ENCODE data around the gene DNAH10. TPM values are rescaled to one million over a fixed set of nuclear protein-coding genes. Genes with fewer than 3 reads are reported as not detected.
"Not testable (repeated sequence)": the region's sequence is repeated elsewhere in the genome, so short reads cannot be mapped to it uniquely, and the experiment has no call there.

The DNAH10 gene
- total RNA-seq, 1 donor from 2014 or later = 0.04 TPM

DNA sequence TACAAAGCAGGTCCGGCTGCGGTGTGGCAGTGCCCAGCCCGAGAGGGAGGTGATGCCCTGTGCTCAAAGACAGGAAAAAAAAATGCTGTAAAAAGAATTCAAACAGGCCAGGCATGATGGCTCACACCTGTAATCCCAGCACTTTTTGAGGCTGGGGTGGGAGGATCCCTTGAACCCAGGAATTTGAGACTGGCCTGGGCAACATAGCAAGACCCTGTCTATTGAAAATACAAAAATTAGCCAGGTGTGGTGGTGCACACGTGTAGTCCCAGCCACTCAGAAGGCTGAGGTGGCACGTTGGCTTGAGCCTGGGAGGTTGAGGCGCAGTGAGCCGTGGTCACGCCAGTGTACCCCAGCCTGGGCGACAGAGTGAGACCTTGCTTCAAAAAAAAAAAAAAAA is 26.4 kb downstream of the DNAH10 start:
- no peak for TF ChIP-seq CTCF (IDR thresholded peaks at IDR 0.05; ENCODE audit: insufficient read depth, low read length, poor library complexity, severe bottlenecking)
- Histone ChIP-seq H3K27me3 (ENCODE audit: control insufficient read depth, insufficient read depth, low read length) (no peaks in the 10 kb centered on the region), H3K4me3 (ENCODE audit: low read depth, low read length) (no peak overlapping the region), H3K36me3 (ENCODE audit: control insufficient read depth, insufficient read depth, low read length) (no peaks in the 10 kb centered on the region)
- DNase-seq (ENCODE audit: low read depth) = no peak

DNA sequence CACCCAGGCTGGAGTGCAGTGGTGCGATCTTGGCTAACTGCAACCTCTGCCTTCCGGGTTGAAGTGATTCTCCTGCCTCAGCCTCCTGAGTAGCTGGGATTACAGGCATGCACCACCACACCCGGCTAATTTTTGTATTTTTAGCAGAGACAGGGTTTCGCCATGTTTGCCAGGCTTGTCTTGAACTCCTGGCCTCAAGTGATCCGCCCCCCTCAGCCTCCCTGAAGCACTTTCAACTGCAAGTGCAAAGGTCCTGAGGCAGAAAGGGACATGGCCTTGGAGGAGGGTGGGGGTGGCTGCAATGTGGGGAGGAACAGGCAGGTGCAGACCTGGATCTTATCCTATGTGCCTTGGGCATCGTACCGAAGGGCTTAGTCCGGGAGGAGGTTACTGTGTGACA is 27.3 kb downstream of the DNAH10 start:
- H3K4me3 ChIP-seq (ENCODE audit: low read depth, low read length); H3K36me3 ChIP-seq (ENCODE audit: control insufficient read depth, insufficient read depth, low read length); H3K27me3 ChIP-seq (ENCODE audit: control insufficient read depth, insufficient read depth, low read length); DNase-seq (ENCODE audit: low read depth): not testable (repeated sequence)

DNA sequence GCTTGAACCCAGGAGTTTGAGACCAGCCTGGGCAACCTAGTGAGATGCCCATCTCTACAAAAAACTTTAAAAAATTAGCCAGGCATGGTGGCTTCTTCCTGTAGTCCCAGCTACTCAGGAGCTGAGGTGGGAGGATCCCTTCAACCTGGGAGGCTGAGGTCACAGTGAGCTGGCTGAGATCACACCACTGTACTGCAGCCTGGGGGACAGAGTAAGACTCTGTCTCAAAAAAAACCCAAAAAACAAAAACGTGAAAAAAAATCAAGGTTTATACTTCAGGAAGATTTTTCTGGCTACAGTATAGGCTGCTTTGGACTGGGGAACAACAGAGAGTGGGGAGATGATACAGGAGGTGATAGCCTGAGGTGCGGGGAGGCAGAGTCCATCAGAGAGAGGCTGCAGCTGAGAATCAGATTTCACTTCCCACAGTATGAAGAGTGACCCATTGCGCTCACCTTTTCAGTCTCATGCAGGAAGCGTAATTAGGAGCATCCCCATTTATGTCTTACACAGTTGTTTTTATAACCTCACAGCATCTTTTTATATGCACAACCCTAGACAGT is 28.9 kb downstream of the DNAH10 start:
- H3K27me3 ChIP-seq (ENCODE audit: control insufficient read depth, insufficient read depth, low read length) = no peaks in the 10 kb centered on the region
- H3K4me3 ChIP-seq (ENCODE audit: low read depth, low read length) = no peak overlapping the region
- DNase-seq (ENCODE audit: low read depth) = no peak
- TF ChIP-seq CTCF (IDR thresholded peaks at IDR 0.05; ENCODE audit: insufficient read depth, low read length, poor library complexity, severe bottlenecking) = no peak
- no peaks in the 10 kb centered on the region for H3K36me3 ChIP-seq (ENCODE audit: control insufficient read depth, insufficient read depth, low read length)

- H3K4me3 ChIP-seq (ENCODE audit: low read depth, low read length) = no peak overlapping the region
- no peaks in the 10 kb centered on the region for H3K36me3 ChIP-seq (ENCODE audit: control insufficient read depth, insufficient read depth, low read length)
- TF ChIP-seq CTCF (IDR thresholded peaks at IDR 0.05; ENCODE audit: insufficient read depth, low read length, poor library complexity, severe bottlenecking) = no peak
- no peaks in the 10 kb centered on the region for H3K27me3 ChIP-seq (ENCODE audit: control insufficient read depth, insufficient read depth, low read length)
- DNase-seq (ENCODE audit: low read depth) = no peak
Observed at GRCh38 chr12:123794027-123794426, 31.9 kb downstream of the DNAH10 start.

GRCh38 chr12:123798518-123798917 is 36.4 kb downstream of the DNAH10 start:
- no peaks in the 10 kb centered on the region for H3K27me3 ChIP-seq (ENCODE audit: control insufficient read depth, insufficient read depth, low read length)
- no peak for TF ChIP-seq CTCF (IDR thresholded peaks at IDR 0.05; ENCODE audit: insufficient read depth, low read length, poor library complexity, severe bottlenecking)

GRCh38 chr12:123799227-123799626 is 37.1 kb downstream of the DNAH10 start:
- H3K36me3 ChIP-seq (ENCODE audit: control insufficient read depth, insufficient read depth, low read length) = no peaks in the 10 kb centered on the region
- DNase-seq (ENCODE audit: low read depth) = no peak
- no peak for TF ChIP-seq CTCF (IDR thresholded peaks at IDR 0.05; ENCODE audit: insufficient read depth, low read length, poor library complexity, severe bottlenecking)

More at GRCh38 chr12:123798518-123798917, 36.4 kb downstream of the DNAH10 start:
- Histone ChIP-seq H3K36me3 (ENCODE audit: control insufficient read depth, insufficient read depth, low read length) (no peaks in the 10 kb centered on the region), H3K4me3 (ENCODE audit: low read depth, low read length) (no peak overlapping the region)
- DNase-seq (ENCODE audit: low read depth) = no peak

More at GRCh38 chr12:123799227-123799626, 37.1 kb downstream of the DNAH10 start:
- no peak overlapping the region for H3K4me3 ChIP-seq (ENCODE audit: low read depth, low read length)
- H3K27me3 ChIP-seq (ENCODE audit: control insufficient read depth, insufficient read depth, low read length) = no peaks in the 10 kb centered on the region

Measured in kidney epithelial cell (primary cell).